Mammary epithelial cell (primary cell): ENCODE results near the gene AGAP1.

Experiments used
- CTCF ChIP-seq, 2 donors: IDR thresholded peaks in 1 of 2; conservative IDR thresholded peaks in 1 of 2; 2 replicates each; pipeline ENCODE4 v1.5.1; 2011 to 2012; ENCODE audit warnings: inconsistent platforms in 2 of 2, low read length in 2 of 2, mild to moderate bottlenecking in 2 of 2, control low read depth in 1 of 2, low read depth in 1 of 2; ENCODE audit not compliant: insufficient read depth in 1 of 2; ENCODE audit errors: extremely low read depth in 1 of 2
- EZH2 ChIP-seq: IDR thresholded peaks from 2 replicates; pipeline ENCODE4 v1.6.1; 2012; ENCODE audit warnings: low read length, inconsistent platforms, borderline replicate concordance

GRCh38 chr2:235592836-235593235 lies 99.0 kb downstream of the AGAP1 start:
- no peak for TF ChIP-seq CTCF (conservative IDR thresholded peaks at IDR 0.05 in 1 of 2, IDR thresholded peaks at IDR 0.05 in 1 of 2; ENCODE audit: extremely low read depth in 1 of 2, insufficient read depth in 1 of 2, low read depth in 1 of 2, low read length in 2 of 2)
- no peak for TF ChIP-seq EZH2
